Fibroblast of mammary gland (primary cell): ENCODE results near the gene ISLR2.

Experiments
- DNase-seq: peaks from one replicate; pipeline ENCODE4 v3.0.0-alpha.2; 2010; ENCODE audit warnings: low read depth
- H3K4me3 ChIP-seq: 2 replicates; pipeline ENCODE4 v1.5.1; 2011; ENCODE audit warnings: low read depth, mild to moderate bottlenecking, low read length, moderate library complexity; ENCODE audit not compliant: control insufficient read depth
- CTCF ChIP-seq: conservative IDR thresholded peaks from 2 replicates; pipeline ENCODE4 v1.5.1; 2011; ENCODE audit warnings: low read depth, low read length, inconsistent platforms; ENCODE audit not compliant: control insufficient read depth, insufficient read depth

ISLR2 gene

GRCh38 chr15:74124759-74125158 lies 5.6 kb upstream of the ISLR2 start:
- TF ChIP-seq CTCF = no peak
- H3K4me3 ChIP-seq = no peak overlapping the region
- DNase-seq = no peak

- DNase-seq = peak; percentile 76
- H3K4me3 ChIP-seq = peak overlapping the region; percentile 13
- TF ChIP-seq CTCF = peak; percentile 85
Observed at GRCh38 chr15:74127255-74127953, 3.0 kb upstream of the ISLR2 start.

DNA sequence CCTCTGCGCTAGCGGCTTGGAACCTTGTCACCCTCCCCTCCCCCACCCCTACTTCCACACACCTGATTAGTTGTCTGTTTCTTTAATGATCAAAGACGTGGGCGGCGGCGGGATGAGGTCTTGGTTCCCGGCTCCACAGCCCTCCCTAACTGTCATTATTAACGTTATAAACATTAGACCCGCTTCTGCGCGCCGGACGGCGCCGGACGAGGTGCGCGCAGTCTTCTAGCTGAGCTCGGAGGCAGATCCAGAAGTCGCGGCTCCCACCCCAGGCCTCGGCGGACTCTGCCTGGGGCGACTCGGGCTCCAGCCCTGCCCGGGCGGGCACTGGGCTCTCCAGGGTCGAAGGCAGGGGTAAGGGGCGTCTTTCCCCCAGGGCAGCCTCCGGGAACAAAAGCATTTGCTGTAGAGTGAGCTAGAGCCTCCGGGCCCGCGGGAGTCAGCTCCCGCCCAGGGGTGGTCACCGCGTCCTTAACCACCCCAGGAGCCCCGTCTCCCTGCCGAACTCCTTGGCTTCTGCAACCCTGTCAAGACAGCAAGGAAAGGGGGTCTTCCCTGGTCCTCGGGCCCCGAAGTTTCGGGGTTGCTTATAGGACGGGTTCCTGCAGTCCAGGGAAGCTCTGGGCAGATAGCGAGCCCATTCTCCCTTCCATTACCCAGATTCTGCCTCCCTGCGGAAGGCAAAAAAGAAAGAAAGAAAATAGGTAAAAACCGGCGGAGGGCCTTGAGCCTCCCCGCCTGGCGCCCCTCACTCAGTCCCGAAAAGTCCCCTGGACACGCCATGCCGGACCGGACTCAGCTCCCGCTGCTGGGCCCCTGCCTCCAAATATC lies 2.2 kb upstream of the ISLR2 start:
- TF ChIP-seq CTCF = no peak
- peak overlapping the region; percentile 13 for H3K4me3 ChIP-seq
- DNase-seq = no peak

- no peak for TF ChIP-seq CTCF
- no peak for DNase-seq
- no peak overlapping the region for H3K4me3 ChIP-seq
Observed at GRCh38 chr15:74128785-74129585, 1.4 kb upstream of the ISLR2 start.

GRCh38 chr15:74129586-74130154 lies 716 bp upstream of the ISLR2 start:
- no peak for TF ChIP-seq CTCF
- no peak overlapping the region for H3K4me3 ChIP-seq
- no peak for DNase-seq
